AML-193 (cell line): ENCODE measurements around the gene MIX23.

ENCODE experiments used
- DNase-seq, 2 experiments: peaks; one replicate each; lab custom pipeline; 2025; lab: John Stamatoyannopoulos, UW

The MIX23 gene

GRCh38 chr3:122382888-122383666 lies at the start of gene MIX23:
MIX23 (minus strand) TSS chr3:122383231; CDS start chr3:122383224, 7 bp downstream.
- DNase-seq: peak; percentile 85 to 90

GRCh38 chr3:122430371-122430770 lies 47.3 kb upstream of the MIX23 start:
- DNase-seq: no peak

GRCh38 chr3:122427857-122428471 lies 44.9 kb upstream of the MIX23 start:
- no peak for DNase-seq

- DNase-seq: no peak
Observed at GRCh38 chr3:122421836-122422235, 38.8 kb upstream of the MIX23 start.

GRCh38 chr3:122421101-122421500 lies 38.1 kb upstream of the MIX23 start:
- DNase-seq: peak in 1 of 2 experiments; percentile 28

GRCh38 chr3:122416966-122417365 lies 33.9 kb upstream of the MIX23 start:
- DNase-seq: no peak

GRCh38 chr3:122415762-122416654 lies 33.0 kb upstream of the MIX23 start, which contains the start of gene WDR5B:
WDR5B (minus strand) TSS chr3:122416062; CDS start chr3:122415528, 534 bp downstream.
- no peak for DNase-seq

- DNase-seq: no peak
Observed at GRCh38 chr3:122415104-122415744, 32.2 kb upstream of the MIX23 start.

- no peak for DNase-seq
Observed at GRCh38 chr3:122414391-122414790, 31.4 kb upstream of the MIX23 start.

- DNase-seq: no peak
Observed at GRCh38 chr3:122410639-122411038, 27.6 kb upstream of the MIX23 start.

- DNase-seq: no peak
Observed at GRCh38 chr3:122410111-122410510, 27.1 kb upstream of the MIX23 start.

- no peak for DNase-seq
Observed at GRCh38 chr3:122409446-122409845, 26.4 kb upstream of the MIX23 start.

GRCh38 chr3:122407946-122408345 lies 24.9 kb upstream of the MIX23 start:
- DNase-seq: no peak

GRCh38 chr3:122406198-122406597 lies 23.2 kb upstream of the MIX23 start:
- DNase-seq: no peak

- DNase-seq: no peak
Observed at GRCh38 chr3:122405015-122405414, 22.0 kb upstream of the MIX23 start.

- DNase-seq: no peak
Observed at GRCh38 chr3:122403489-122403888, 20.5 kb upstream of the MIX23 start.

- DNase-seq: no peak
Observed at GRCh38 chr3:122398920-122399319, 15.9 kb upstream of the MIX23 start.

- no peak for DNase-seq
Observed at GRCh38 chr3:122397201-122397600, 14.2 kb upstream of the MIX23 start.

GRCh38 chr3:122396511-122396910 lies 13.5 kb upstream of the MIX23 start:
- DNase-seq: no peak

- peak; percentile 15 to 19 for DNase-seq
Observed at GRCh38 chr3:122395582-122395981, 12.6 kb upstream of the MIX23 start.

GRCh38 chr3:122394173-122394572 lies 11.1 kb upstream of the MIX23 start:
- no peak for DNase-seq
